Stimulated activated CD4-positive, alpha-beta T cell treated with anti-CD3 and anti-CD28 coated beads, Interleukin-12 subunit alpha, Interleukin-12 subunit beta, amount 100 ng/mL, for 48 hours (primary cell): Measurements from ENCODE around the gene MED25.
"Not testable (repeated sequence)": the region's sequence is repeated elsewhere in the genome, so short reads cannot be mapped to it uniquely, and the experiment has no call there.

Experiments
- DNase-seq, 3 donors: peaks; one replicate each; pipeline ENCODE4 v3.0.0-alpha.2; 2020; ENCODE audit warnings: low read depth in 2 of 3, low spot score in 1 of 3

Gene MED25

DNA sequence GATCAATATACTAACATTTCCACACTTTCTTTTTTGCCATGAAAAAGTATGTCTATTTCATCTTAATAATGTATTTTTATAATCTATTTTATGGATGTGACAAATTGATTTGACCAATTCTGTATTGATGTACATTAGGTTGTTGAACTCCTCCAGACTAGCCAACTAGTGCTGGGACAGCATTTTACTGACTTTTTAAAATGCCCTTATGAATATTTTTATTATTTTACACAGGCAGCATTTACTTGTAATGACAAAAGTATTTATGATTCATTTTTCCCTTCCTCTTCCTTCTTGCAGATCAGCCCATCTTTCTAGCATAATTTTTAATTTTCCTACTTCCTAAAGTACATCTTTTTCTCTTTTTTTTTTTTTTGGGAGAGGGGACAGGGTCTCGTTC is 4.1 kb upstream of the MED25 start:
- DNase-seq = no peak

DNA sequence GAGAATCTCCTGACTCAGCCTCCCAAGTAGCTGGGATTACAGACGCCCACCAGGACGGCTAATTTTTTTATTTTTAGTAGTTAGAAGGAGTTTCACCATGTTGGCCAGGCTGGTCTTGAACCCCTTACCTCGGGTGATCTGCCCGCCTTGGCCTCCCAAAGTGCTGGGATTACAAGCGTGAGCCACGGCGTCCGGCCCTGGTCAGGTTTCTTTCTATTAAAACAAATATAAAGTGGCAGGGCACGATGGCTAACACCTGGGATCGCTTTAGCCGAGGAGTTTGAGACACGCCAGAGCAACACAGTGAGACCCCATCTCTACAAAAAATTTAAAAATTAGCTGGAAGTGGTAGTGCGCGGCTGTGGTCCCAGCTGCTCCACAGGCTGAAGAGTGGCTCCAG is 1.5 kb upstream of the MED25 start:
- no peak for DNase-seq

DNA sequence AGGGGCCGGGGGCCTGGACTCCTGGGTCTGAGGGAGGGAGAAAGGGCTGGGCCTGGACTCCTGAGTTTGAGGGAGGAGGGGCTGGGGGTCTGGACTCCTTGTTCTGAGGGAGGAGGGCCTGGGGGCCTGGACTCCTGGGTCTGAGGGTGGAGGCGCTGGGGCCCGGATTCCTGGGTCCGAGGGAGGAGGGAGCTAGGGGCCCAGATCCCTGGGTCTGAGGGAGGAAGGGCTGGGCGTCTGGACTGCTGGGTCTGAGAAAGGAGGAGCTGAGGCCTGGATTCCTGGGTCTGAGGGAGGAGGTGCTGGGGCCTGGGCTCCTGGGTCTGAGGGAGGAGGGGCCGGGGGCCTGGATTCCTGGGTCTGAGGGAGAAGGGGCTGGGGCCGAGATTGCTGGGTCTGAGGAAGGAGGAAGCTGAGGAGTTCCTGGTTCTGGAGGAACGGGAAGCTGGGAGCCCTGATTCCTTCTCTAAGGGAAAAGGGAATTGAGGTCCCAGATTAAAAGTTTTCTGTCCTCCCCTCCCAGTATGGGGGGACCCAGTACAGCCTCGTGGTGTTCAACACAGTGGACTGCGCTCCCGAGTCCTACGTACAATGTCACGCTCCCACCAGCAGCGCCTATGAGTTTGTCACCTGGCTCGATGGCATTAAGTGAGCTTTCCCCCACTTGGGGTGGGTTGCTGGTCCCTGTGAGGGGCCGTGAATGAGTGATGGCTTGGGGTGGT is 721 bp downstream of the MED25 start:
- DNase-seq = no peak

DNA sequence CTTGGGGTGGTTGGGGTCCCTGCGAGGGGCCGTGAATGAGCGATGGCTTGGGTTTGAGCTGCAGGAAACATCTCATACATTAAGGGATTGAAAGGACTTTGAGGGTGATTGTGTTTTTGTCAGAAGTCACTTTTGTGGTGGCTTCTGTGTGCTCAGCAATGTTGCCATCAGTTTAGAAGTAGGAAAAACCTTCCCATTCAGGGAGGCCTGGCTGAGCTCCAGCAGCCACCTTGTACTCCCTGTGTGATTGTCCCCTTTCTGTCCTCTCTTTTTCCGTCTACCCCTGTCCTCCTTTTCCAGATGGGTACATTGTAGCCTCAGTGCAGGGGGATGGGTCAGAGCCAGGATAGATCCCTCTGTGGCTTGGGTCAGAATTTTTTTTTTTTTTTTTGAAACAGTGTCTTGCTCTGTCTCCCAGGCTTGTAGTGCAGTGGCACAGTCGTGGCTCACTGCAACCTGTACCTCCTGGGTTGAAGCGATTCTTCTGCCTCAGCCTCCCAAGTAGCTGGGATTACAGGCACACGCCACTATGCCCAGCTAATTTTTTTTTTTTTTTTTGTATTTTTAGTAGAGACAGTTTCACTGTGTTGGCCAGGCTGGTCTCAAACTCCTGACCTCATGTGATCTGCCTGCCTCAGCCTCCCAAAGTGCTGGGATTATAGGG is 1.5 kb downstream of the MED25 start:
- not testable (repeated sequence) for DNase-seq

DNA sequence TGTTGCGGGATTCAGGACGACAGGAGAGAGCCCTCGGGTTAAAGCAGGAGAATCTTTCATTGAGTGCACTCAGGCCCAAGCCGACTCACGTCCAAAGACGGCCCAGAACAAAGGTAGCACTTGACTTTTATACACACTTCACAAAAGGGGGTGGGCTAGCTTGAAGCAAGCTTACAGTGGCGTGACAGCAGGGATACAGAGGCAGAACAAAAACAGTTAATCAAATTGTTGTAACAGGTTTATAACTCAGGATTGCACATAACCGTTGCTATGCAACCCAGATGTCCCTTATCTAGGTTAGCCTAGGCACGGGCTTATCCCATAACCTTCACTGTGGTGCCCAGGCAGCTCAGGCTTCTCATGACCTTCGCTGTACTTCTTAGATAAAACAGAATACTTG is 2.0 kb downstream of the MED25 start:
- no peak for DNase-seq

DNA sequence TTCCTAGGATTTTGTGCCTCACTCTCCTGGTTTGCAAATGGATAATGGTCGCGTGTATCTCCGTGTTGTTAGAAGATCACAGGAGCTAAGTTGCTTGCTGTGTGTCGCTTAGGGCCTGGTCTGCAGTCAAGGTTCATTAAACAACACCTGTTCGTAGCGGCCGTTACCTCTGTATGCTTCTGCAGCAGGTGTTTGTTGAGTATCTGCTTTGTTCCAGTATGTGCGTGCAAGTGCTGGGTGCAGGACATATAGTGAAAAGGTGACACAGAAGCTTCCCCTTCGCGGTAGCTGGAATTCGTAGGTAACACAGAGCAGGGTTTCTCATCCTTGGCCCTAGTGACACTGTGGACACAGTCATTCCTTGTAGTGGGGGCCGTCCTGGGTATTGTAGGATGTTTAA is 5.4 kb downstream of the MED25 start:
- DNase-seq = no peak

DNA sequence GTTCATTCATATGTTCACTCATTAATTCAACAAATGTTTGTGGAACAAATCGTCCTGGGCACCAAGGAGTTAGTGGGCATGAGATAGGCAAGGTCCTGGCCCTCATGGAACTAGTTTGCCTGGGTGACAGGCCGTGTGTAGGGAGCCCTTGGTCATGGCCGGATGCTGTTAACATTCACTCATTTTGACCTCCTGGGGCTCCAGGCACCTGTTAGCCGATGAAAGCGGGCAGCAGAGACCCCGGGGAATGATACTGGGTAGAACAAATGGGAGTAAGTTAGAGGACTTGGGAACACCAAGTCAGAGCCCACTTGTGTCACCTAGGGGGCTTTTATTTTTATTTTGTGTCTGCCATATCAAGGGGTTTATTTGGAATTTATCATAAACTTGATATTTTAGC is 6.6 kb downstream of the MED25 start:
- no peak for DNase-seq

DNA sequence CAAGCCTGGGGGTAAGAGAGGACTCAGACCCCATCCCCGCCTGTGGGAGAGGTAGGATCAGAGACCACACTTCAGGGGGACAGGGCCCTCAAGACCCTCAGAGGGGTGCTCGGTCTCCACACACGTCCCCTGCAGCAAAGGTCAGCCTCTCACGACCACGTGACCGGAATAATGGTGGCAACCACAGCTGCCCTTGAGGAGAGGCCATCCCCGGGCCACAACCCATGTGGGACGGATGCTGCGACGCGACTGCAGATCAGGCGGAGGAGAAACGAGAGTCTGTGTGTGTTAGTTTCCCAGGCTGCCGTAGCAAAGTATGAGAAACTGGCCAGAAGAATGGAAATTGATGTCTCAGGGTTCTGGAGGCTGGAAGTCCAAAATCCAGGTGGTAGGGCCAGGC is 8.9 kb downstream of the MED25 start:
- DNase-seq = no peak

DNA sequence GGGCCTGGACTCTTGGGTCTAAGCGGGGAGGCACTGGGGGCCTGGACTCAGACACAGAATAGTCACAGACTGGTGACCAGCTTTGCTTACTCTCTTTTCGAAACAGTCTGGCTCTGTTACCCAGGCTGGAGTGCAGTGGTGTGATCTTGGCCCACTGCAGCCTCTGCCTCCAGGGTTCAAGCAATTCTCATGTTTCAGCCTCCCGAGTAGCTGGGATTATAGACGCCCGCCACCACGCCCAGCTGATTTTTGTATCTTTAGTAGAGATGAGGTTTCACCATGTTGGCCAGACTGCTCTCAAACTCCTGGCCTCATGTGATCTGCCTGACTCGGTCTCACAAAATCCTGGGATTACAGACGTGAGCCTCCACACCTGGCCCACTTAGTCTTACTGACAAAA is 11.1 kb downstream of the MED25 start:
- DNase-seq = no peak

DNA sequence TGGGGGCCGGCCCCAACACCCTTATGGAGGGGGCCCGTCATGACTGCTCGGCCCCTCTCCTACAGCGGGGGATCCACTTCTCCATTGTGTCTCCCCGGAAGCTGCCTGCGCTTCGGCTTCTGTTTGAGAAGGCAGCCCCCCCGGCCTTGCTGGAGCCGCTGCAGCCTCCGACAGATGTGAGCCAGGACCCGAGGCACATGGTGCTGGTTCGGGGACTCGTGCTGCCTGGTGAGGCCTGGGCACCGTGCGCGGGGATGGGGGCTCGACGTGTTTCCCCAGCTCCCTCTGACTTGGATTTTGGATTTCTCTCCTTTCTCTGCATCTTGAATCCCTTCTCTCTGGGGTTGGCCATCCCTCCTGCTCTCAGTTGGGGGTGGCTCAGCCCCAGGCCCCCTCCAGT is 11.6 kb downstream of the MED25 start:
- no peak for DNase-seq

DNA sequence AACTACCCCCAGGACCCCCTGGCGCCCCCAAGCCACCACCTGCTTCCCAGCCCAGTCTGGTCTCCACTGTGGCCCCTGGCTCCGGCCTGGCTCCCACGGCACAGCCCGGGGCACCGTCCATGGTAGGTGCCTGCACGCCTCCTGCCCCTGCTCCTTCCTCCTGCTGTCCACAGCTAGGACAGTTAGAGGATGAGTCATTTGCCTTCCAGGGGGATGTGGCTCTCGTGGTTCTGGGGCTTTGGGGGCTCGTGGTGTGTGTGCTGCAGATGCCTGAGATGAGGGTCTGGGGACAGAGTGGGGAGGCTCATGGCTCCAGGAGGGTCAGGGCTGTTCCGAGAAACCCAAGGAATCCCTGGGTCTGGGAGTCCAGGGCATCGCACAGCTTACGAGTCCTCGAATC is 12.7 kb downstream of the MED25 start:
- no peak for DNase-seq

DNA sequence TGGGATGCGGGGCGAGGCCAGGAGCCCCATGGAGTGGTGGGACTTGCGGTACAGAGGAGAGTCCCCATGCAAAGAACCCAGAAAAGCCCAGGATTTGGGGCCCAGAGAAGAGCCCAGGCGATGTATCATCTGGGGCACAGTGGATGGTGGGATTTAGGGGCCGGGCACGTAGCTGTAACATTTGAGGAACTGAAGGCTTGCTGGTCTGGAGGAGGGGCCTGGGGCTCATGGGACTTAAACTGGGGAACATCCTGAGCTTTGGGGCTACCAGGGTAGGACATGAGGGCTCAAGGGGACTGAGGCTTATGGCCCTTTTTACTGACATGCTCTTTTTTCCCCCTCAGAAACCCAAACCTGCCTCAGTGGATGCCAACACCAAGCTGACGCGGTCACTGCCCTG is 13.5 kb downstream of the MED25 start:
- DNase-seq = no peak

DNA sequence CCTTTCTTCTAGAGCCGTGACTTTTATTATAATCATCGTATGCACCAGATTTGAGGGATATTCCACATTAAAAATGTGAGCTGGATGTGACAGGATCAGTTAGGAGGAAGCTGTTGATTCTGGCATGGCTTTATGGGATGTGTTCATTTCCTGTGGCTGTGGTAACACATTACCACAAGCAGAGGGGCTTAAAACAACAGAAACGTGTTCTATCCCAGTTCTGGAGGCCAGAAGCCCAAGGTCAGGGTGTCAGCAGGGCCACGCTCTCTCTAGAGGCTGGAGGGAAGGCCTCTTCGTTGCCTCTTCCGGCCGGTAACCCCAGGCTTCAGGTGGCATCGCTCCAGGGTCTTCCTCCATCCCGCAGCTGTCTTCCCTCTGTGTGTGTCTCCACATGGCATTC is 14.5 kb downstream of the MED25 start:
- DNase-seq = no peak

DNA sequence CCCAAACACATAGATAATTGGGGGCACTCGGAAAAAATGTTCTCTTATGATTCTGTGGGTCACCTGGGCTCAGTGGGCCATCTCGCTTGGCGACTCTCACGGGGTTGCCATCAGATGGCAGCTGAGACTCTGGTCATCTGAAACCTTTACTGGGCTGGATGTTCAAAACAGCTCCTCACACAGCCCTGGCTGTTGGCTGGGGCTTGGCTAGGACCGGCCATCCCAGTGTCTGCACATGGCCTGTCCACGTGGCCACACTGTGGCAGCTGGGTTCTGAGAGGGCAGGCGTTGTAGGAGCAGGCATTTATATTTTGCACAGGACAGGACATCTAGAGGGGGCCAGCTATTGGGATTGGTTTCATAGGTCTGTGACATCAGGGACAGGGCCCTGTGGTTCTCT is 15.5 kb downstream of the MED25 start:
- DNase-seq = no peak

DNA sequence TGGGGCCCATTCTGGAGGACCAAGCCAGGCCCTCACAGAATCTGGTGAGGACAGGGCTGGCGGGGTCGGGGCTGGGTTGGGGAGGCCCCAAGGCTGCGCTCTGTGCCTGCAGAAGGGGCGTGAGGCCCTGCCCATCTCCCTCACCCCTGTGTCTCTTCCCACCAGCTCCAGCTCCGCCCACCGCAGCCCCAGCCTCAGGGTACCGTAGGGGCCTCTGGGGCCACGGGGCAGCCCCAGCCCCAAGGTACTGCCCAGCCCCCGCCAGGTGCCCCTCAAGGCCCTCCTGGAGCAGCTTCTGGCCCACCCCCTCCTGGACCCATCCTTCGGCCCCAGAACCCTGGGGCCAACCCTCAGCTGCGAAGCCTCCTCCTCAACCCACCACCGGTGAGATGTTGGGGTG is 17.5 kb downstream of the MED25 start:
- no peak for DNase-seq

DNA sequence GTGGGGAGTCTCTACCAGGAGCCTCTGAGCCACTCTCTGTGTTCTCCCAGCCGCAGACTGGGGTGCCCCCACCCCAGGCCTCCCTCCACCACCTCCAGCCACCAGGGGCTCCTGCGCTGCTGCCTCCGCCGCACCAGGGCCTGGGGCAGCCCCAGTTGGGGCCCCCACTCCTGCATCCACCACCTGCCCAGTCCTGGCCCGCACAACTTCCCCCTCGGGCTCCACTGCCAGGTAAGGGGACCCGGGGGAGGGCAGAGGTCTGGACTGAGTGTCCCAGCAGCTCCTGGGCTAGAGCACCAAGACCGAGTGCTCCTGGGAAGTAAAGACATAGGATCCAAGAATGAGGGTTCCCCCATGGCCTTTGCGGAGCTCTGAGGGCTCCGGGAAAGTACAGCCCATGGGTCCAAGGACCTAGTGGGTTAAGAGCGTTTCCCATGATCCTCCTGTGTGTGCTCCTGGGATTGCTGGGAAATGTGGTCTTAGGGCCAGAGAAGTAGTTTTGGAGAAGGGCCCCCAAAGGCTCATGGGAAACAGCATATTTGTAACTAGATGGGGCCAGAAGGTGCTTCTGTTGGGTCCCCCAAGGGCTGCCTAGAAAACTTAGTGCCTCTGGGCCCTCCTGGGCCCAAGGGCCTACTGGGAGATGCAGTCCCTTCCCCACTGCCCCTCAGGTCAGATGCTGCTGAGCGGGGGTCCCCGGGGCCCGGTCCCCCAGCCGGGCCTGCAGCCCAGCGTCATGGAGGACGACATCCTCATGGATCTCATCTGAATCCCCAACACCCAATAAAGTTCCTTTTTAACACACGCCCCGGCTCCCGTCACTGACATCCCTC is 18.3 kb downstream of the MED25 start:
- no peak for DNase-seq

DNA sequence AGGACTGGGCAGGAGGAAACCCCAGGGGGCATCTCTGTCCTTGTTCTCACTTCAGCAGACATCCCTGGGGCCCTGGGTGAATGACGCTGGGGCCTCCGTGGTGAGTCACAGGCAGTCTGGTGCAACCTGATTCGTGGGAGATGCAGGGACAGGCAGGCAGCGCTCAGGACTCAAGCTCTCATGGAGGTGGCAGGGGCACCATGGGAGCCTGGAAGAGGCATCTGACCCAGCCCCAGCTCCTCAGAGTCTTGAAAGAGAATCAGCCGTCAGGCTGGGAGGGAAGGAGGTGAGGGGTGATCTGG is 18.9 kb downstream of the MED25 start:
- DNase-seq = no peak

DNA sequence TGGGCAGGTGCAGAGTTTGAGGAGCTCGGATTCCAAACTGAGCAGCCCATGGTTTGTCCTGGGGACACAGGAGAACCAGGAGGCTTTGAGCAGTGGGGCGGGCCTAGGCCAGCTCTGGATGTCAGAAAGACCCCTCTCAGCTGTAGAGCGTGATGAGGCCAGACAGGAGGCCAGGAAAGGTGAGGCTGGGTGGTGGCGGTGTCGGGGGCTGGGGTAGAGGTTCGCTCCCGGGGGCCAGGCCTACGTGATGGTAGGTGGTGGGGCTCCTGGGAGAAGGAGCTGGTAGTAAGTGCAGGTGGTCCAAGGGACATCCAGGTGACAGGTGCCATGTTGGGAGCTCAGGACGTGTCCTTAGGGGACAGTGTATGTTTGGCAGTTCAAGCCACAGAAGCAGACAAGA is 19.3 kb downstream of the MED25 start:
- no peak for DNase-seq

DNA sequence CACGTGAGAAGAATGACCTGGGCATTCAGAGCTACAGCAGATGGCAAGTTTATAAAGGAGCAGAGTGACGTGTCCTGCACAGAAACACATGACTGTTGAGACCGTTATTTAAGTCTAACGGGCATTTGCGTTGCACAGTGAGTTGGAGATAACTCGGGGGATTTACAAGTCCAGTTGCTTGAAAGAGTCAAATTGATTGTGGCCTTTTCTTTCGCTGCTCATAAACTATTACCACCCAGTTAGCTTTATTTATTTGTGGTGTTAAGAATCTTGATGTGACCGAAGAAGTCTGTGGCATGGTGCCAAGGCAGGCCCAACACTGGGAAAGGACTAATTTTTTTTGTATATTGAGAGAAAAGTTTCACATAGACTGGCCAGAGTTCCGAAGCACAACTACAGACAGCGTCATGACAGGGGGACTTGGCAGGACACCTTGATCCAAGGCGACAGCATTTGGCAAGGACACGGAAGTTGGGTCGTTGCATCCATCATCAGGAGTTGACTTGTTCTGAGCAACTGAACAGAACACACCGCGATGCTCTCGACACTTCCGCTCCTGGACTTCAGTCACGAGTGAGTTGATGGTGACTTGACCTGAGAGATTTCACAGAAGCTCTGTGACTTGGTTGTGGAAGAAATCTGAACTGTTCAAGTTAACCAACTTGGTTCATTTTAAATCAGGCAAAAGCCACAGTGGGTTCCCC is 20.9 kb downstream of the MED25 start:
- DNase-seq = no peak

DNA sequence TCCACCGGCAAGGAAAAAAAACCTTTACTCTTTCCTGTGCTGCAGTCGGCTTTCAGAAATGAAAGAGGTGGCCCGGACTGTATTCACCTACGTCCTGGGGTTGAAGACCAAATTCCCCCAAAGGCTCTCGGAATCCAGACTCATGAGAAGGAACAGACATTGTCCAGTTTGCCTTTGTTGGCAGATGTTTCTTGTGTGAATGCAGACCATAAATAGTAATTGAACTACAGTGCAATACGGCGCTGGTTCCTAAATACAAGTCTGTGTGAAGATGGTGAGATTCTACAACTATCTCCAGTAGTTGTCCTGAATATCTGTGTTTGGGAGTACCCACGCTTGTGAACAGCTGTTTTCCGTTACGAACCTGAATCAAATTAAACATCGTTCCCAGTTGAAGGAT is 21.6 kb downstream of the MED25 start:
- no peak for DNase-seq

DNA sequence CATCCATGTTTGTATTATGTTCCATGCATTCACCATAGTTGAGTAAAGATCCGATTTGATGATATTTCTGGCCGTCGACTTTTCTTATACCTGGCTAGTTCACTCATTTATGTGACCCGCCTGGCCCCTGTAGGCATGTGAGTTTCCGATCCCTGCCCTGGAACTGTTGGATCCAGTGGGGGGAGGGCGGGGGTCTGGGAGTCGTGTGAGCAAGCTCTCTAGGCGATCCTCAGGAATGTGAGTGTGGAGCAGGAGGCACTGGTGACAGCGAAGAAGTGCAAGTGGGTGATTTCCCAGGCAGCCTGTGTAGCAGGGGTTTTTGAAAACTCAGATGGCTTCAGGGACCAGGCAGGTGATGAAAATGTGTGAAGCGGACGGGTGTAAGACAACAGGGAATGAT is 22.2 kb downstream of the MED25 start:
- no peak for DNase-seq

DNA sequence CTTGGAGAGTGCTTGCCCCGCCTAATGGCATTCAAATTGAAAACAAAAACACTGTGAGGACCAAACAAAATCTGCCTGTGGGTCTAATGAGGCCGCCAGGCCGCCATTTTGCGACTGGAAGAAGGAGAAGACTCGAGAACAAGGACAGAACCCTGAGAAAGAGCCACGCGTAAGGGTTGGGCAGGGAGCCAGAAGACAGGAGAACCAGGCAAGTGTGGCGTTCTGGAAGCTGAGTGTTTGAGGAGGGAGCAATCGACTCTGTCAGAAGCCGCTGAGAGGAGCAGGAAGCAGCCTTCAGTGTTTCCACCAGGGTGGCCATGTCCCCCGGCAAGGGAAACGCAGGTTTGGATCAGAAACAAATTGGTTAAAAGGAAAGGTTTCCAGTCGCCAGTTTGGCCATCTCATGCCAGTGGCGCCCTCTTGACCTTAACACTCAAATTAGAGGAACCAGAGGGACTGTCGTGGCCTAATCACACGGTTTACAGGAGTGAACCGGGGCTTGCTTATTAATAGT is 22.7 kb downstream of the MED25 start:
- DNase-seq = no peak
